GM19240 (cell line): Measurements from ENCODE around the gene NSF.
"Not testable (repeated sequence)": the region's sequence is repeated elsewhere in the genome, so short reads cannot be mapped to it uniquely, and the experiment has no call there.

ENCODE experiments used
- DNase-seq: peaks from one replicate; pipeline ENCODE4 v3.0.0; 2011; ENCODE audit warnings: low spot score; ENCODE audit not compliant: insufficient read length

NSF gene

GRCh38 chr17:46773676-46774075, 183.2 kb downstream of the NSF start:
- no peak for DNase-seq

GRCh38 chr17:46774108-46774737, 183.8 kb downstream of the NSF start:
- DNase-seq = no peak

GRCh38 chr17:46776298-46777005, 186.0 kb downstream of the NSF start:
- DNase-seq = no peak

- DNase-seq = no peak
Measured at GRCh38 chr17:46777943-46778915, 187.8 kb downstream of the NSF start.

- DNase-seq = no peak
Measured at GRCh38 chr17:46780003-46780373, 189.5 kb downstream of the NSF start.

- no peak for DNase-seq
Measured at GRCh38 chr17:46782250-46782953, 191.9 kb downstream of the NSF start.

GRCh38 chr17:46783031-46783593, 192.6 kb downstream of the NSF start:
- no peak for DNase-seq

- DNase-seq = no peak
Measured at GRCh38 chr17:46785696-46786095, 195.2 kb downstream of the NSF start.

GRCh38 chr17:46787478-46787877, 197.0 kb downstream of the NSF start:
- DNase-seq = no peak

GRCh38 chr17:46788300-46788699, 197.8 kb downstream of the NSF start:
- DNase-seq = no peak

- no peak for DNase-seq
Measured at GRCh38 chr17:46788796-46789195, 198.3 kb downstream of the NSF start.

- DNase-seq = no peak
Measured at GRCh38 chr17:46789610-46790009, 199.1 kb downstream of the NSF start.

- no peak for DNase-seq
Measured at GRCh38 chr17:46790216-46790615, 199.7 kb downstream of the NSF start.

GRCh38 chr17:46791531-46791930, 201.1 kb downstream of the NSF start:
- no peak for DNase-seq

GRCh38 chr17:46792071-46792470, 201.6 kb downstream of the NSF start:
- no peak for DNase-seq

GRCh38 chr17:46793023-46793422, 202.6 kb downstream of the NSF start:
- DNase-seq = not testable (repeated sequence)

- no peak for DNase-seq
Measured at GRCh38 chr17:46793541-46793940, 203.1 kb downstream of the NSF start.

GRCh38 chr17:46794318-46794717, 203.8 kb downstream of the NSF start:
- no peak for DNase-seq

- DNase-seq = no peak
Measured at GRCh38 chr17:46795379-46795952, 205.0 kb downstream of the NSF start.

- no peak for DNase-seq
Measured at GRCh38 chr17:46796084-46796483, 205.6 kb downstream of the NSF start.

GRCh38 chr17:46796524-46796923, 206.1 kb downstream of the NSF start:
- no peak for DNase-seq
